HEK293T (cell line): ENCODE data around the gene CHIC2.

ENCODE experiments used
- ARNT ChIP-seq: fragments of 450-650 bp; IDR thresholded peaks from 2 replicates; pipeline ENCODE4 v1.6.1; 2017; ENCODE audit warnings: mild to moderate bottlenecking
- BHLHE40 ChIP-seq: fragments of 450-650 bp; IDR thresholded peaks from 2 replicates; pipeline ENCODE4 v1.6.1; 2016; ENCODE audit warnings: mild to moderate bottlenecking, moderate library complexity, borderline replicate concordance
- CTBP1 ChIP-seq: fragments of 450-650 bp; IDR thresholded peaks from 2 replicates; pipeline ENCODE4 v1.6.1; 2016; ENCODE audit warnings: borderline replicate concordance
- ELF4 ChIP-seq: fragments of 450-650 bp; IDR thresholded peaks from 2 replicates; pipeline ENCODE4 v1.6.1; 2017; ENCODE audit warnings: antibody characterized with exemption
- FOXA1 ChIP-seq: fragments of 450-650 bp; IDR thresholded peaks from 2 replicates; pipeline ENCODE4 v1.6.1; 2016; ENCODE audit warnings: mild to moderate bottlenecking
- FOXK2 ChIP-seq: fragments of 450-650 bp; IDR thresholded peaks from 2 replicates; pipeline ENCODE4 v1.6.1; 2016; ENCODE audit warnings: mild to moderate bottlenecking
- FOXM1 ChIP-seq: fragments of 450-650 bp; IDR thresholded peaks from 2 replicates; pipeline ENCODE4 v1.6.1; 2017; ENCODE audit warnings: mild to moderate bottlenecking, borderline replicate concordance
- HDGF ChIP-seq: fragments of 450-650 bp; IDR thresholded peaks from 2 replicates; pipeline ENCODE4 v1.6.1; 2017; ENCODE audit warnings: antibody characterized with exemption, borderline replicate concordance
- PKNOX1 ChIP-seq: fragments of 450-650 bp; IDR thresholded peaks from 2 replicates; pipeline ENCODE4 v1.6.1; 2016
- SP1 ChIP-seq: fragments of 450-650 bp; IDR thresholded peaks from 2 replicates; pipeline ENCODE4 v1.6.1; 2017
- SUZ12 ChIP-seq: fragments of 450-650 bp; IDR thresholded peaks from 2 replicates; pipeline ENCODE4 v1.6.1; 2016; ENCODE audit warnings: mild to moderate bottlenecking
- TARDBP ChIP-seq: fragments of 450-650 bp; IDR thresholded peaks from 2 replicates; pipeline ENCODE4 v1.6.1; 2016
- ZNF384 ChIP-seq: fragments of 450-650 bp; IDR thresholded peaks from 2 replicates; pipeline ENCODE4 v1.6.1; 2016

- TF ChIP-seq TARDBP (no peak), FOXK2 (no peak), FOXA1 (no peak), BHLHE40 (no peak), SP1 (no peak), SUZ12 (no peak), ZNF384 (no peak), FOXM1 (no peak), ARNT (no peak), HDGF (no peak), ELF4 (no peak), PKNOX1 (no peak), CTBP1 (no peak)
Observed at GRCh38 chr4:54090804-54091623, 26.6 kb upstream of the CHIC2 start.
